H1 (cell line): Measurements from ENCODE around the gene TIMP3. TPM values are rescaled to one million over a fixed set of nuclear protein-coding genes. Genes with fewer than 3 reads are reported as not detected.

Experiments used
- CTBP2 ChIP-seq: IDR thresholded peaks from 2 replicates; pipeline ENCODE4 v1.7.0; 2011; ENCODE audit warnings: borderline replicate concordance, mild to moderate bottlenecking, moderate library complexity, mixed read lengths, low read length; ENCODE audit not compliant: insufficient read depth, insufficient read length
- POLR2A ChIP-seq, 2 experiments: IDR thresholded peaks; 1 replicate in 1 of 2; 2 replicates in 1 of 2; pipeline ENCODE4 v1.6.1; 2011; ENCODE audit warnings: low read depth in 2 of 2, low read length in 2 of 2, mild to moderate bottlenecking in 2 of 2; ENCODE audit errors: control extremely low read depth in 1 of 2
- SIN3A ChIP-seq, 2 experiments: IDR thresholded peaks in 1 of 2; conservative IDR thresholded peaks in 1 of 2; 2 replicates each; pipeline ENCODE4 v1.6.1; 2011 to 2012; ENCODE audit warnings: low read length in 2 of 2, improper control_type of control experiment in 1 of 2, low read depth in 1 of 2, mild to moderate bottlenecking in 1 of 2
- polyA plus RNA-seq, 7 experiments: library from polyadenylated mRNA; depleted of rRNA in 3 of 7; stranded (reverse) in 5 of 7; unstranded in 2 of 7; fragments of >200 nt in 5 of 7; fragments of 200-250 nt in 2 of 7; gene quantifications; 1 replicate in 5 of 7; 2 replicates in 1 of 7; 4 replicates in 1 of 7; pipeline versions ENCODE4 v1.2.1 to v1.2.3, GENCODE V29; 2011 to 2013; ENCODE audit warnings: missing spikeins in 2 of 7, mixed read lengths in 2 of 7
- total RNA-seq: library from RNA; stranded (reverse); fragmentation: NEBNext Ultra II Directional; extraction: Animal tissue kit (Norgen Biotek cat#: 25700); gene quantifications from 2 replicates; pipeline ENCODE4 v1.2.1, GENCODE V29; 2021

TIMP3 gene
- total and polyA plus RNA-seq, 2 of the 8 experiments (the other 6 are each of a cell fraction or from before 2014, with no cell fraction given), result 1.3 to 4.7 TPM

DNA sequence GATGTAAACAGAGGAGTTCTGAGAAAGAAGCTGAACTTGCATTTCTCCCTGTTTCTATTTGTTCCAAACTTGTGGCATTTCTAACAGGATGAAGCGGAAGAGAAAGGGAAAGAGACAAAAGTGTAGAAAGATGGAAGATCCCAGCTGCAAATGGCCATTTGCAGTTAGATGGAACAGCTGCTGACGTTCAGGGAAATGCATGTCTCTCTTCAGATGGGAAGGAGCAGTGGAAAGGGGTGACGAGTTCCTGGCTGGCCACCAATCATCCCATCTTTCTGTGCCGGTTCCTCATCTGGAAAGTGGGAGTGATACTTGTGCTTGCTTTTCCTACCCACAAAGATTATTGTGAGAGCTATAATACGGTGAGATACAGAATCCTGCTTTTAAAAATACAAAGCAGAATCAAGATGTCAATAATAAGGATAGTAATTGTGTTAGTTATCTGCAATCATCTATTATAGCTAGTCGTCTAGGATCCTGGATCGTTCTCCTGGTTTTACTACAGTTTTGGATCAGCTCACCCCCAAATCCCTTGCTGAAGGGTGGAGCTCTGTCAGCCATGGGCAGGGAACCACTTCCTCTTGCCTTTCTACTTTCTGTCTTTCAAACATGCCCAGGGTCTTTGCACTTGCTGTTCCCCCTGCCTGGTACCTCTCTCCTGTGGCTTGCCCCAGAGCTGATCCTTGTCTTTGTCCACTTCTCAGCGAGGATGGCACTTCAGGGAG lies 1.2 kb upstream of the TIMP3 start (continued):
- TF ChIP-seq POLR2A (IDR thresholded peaks at IDR 0.05; ENCODE audit: control extremely low read depth in 1 of 2, low read depth in 2 of 2, low read length in 2 of 2) (no peak), SIN3A (conservative IDR thresholded peaks at IDR 0.05 in 1 of 2, IDR thresholded peaks at IDR 0.05 in 1 of 2; ENCODE audit: low read depth in 1 of 2, low read length in 2 of 2) (no peak), CTBP2 (no peak)
- TF ChIP-seq, all 59 proteins: peak for 0
